NT2/D1 (cell line): ENCODE data around the gene MARK3.

Experiments
- SUZ12 ChIP-seq: IDR thresholded peaks from 2 replicates; pipeline ENCODE4 v1.6.1; 2011; ENCODE audit not compliant: insufficient read length, insufficient read depth; ENCODE audit errors: extremely low read depth
- YY1 ChIP-seq: IDR thresholded peaks from 2 replicates; pipeline ENCODE4 v1.6.1; 2011; ENCODE audit not compliant: insufficient read length, insufficient read depth
- ZNF274 ChIP-seq: IDR thresholded peaks from 2 replicates; pipeline ENCODE4 v1.6.1; 2011; ENCODE audit warnings: mild to moderate bottlenecking, low read depth, low read length

GRCh38 chr14:103337794-103338193 lies 47.4 kb upstream of the MARK3 start:
- TF ChIP-seq SUZ12: no peak
- no peak for TF ChIP-seq ZNF274
- TF ChIP-seq YY1: no peak
